BLaER1 treated with 17β-estradiol and CSF1 and Interleukin-3, amounts not matched to agents 10 nM and 100 nM (cell line): ENCODE results near the gene ZNF569.

ENCODE experiments used
- H3K27ac ChIP-seq, 11 experiments: shearing (Covaris generic); formaldehyde crosslinking; 2 replicates each; pipeline ENCODE4 v1.8.1; 2022
- H3K27me3 ChIP-seq, 11 experiments: shearing (Covaris generic); formaldehyde crosslinking; 2 replicates each; pipeline ENCODE4 v1.8.1; 2022
- H3K36me3 ChIP-seq, 11 experiments: shearing (Covaris generic); formaldehyde crosslinking; 2 replicates each; pipeline ENCODE4 v1.8.1; 2022
- H3K4me1 ChIP-seq, 10 experiments: shearing (Covaris generic); formaldehyde crosslinking; 2 replicates each; pipeline ENCODE4 v1.8.1; 2022
- H3K4me2 ChIP-seq, 11 experiments: shearing (Covaris generic); formaldehyde crosslinking; 2 replicates each; pipeline ENCODE4 v1.8.1; 2022
- H3K4me3 ChIP-seq, 10 experiments: shearing (Covaris generic); formaldehyde crosslinking; 2 replicates each; pipeline ENCODE4 v1.8.1; 2022
- H3K9ac ChIP-seq, 11 experiments: shearing (Covaris generic); formaldehyde crosslinking; 2 replicates each; pipeline ENCODE4 v1.8.1; 2022
- H3K9me3 ChIP-seq, 11 experiments: shearing (Covaris generic); formaldehyde crosslinking; replicated peaks in 1 of 11; 2 replicates each; pipeline ENCODE4 v1.8.1; 2022
- H4K20me1 ChIP-seq, 11 experiments: shearing (Covaris generic); formaldehyde crosslinking; 2 replicates each; pipeline ENCODE4 v1.8.1; 2022
- Cebpa-rat ChIP-seq, 11 experiments: shearing (Covaris generic); IDR thresholded peaks; 2 replicates each; pipeline ENCODE4 v1.8.1; 2022

The ZNF569 gene

GRCh38 chr19:37362733-37363132 lies 104.5 kb downstream of the ZNF569 start:
- Histone ChIP-seq H4K20me1 (no peaks in the 10 kb centered on the region), H3K27ac (no peak overlapping the region), H3K27me3 (no peaks in the 10 kb centered on the region), H3K4me1 (0 out of 20 replicates have a peak, but pooled peaks cover 0 to 8% (median 0%) of the 10 kb centered on the region in 10 experiments), H3K9ac (no peak overlapping the region), H3K9me3 (peaks cover 84 to 97% (median 93%) of the 10 kb centered on the region in 11 experiments), H3K4me2 (no peak overlapping the region), H3K36me3 (peaks cover 77 to 92% (median 82%) of the 10 kb centered on the region in 11 experiments), H3K4me3 (peak overlapping the region in 4 of 10 experiments; percentile 3 to 41 (median 16); a peak in 6 of 20 replicates)
- no peak for TF ChIP-seq Cebpa-rat (IDR thresholded peaks at IDR 0.05)

GRCh38 chr19:37361994-37362393 lies 105.2 kb downstream of the ZNF569 start:
- H3K9me3 ChIP-seq: peaks cover 92 to 100% (median 98%) of the 10 kb centered on the region in 11 experiments
- peak overlapping the region in 2 of 10 experiments; percentile 18 to 36; a peak in 2 of 20 replicates for H3K4me3 ChIP-seq
- H4K20me1 ChIP-seq: no peaks in the 10 kb centered on the region
- H3K4me1 ChIP-seq: 0 out of 20 replicates have a peak, but pooled peaks cover 0 to 8% (median 0%) of the 10 kb centered on the region in 10 experiments
- H3K9ac ChIP-seq: no peak overlapping the region
- no peak for TF ChIP-seq Cebpa-rat (IDR thresholded peaks at IDR 0.05)
- no peaks in the 10 kb centered on the region for H3K27me3 ChIP-seq
- H3K4me2 ChIP-seq: no peak overlapping the region
- H3K27ac ChIP-seq: no peak overlapping the region
- H3K36me3 ChIP-seq: peaks cover 84 to 99% (median 89%) of the 10 kb centered on the region in 11 experiments
